Endothelial cell of umbilical vein (primary cell): ENCODE measurements around the gene FPR1. TPM values are rescaled to one million over a fixed set of nuclear protein-coding genes. Genes with fewer than 3 reads are reported as not detected.

Experiments used
- BruUV-seq: library from RNA; stranded (reverse); fragments of 400-500 nt; replicated peaks from 2 replicates; lab custom pipeline; 2021; lab: Mats Ljungman, UMichigan
- CTCF ChIA-PET: fragments of 300-600, 350-600 bp; sonication (Branson Sonifier 250); formaldehyde crosslinking; loops from one replicate; lab custom pipeline; 2021; ENCODE audit warnings: antibody characterized with exemption, inconsistent platforms; lab: Charles Lee
- POLR2A ChIA-PET: fragments of 300-600, 350-600 bp; sonication (Branson Sonifier 250); formaldehyde crosslinking; loops from one replicate; lab custom pipeline; 2021; ENCODE audit warnings: antibody characterized with exemption, inconsistent platforms; lab: Charles Lee
- DNase-seq: peaks from one replicate; pipeline ENCODE4 v3.0.0-alpha.2; 2011; ENCODE audit warnings: low read depth, low spot score
- FAIRE-seq: peaks from 2 replicates; lab custom pipeline; 2011; peaks lifted over from hg19 to GRCh38; lab: Jason Lieb, UNC
- H2AFZ ChIP-seq: 2 replicates; pipeline ENCODE4 v1.6.0; 2012; ENCODE audit warnings: low read depth, low read length, control low read depth, inconsistent platforms
- H3K27ac ChIP-seq: 2 replicates; pipeline ENCODE4 v1.5.1; 2011; ENCODE audit warnings: low read depth, mild to moderate bottlenecking, control low read depth, low read length, moderate library complexity; ENCODE audit not compliant: insufficient read depth
- H3K27me3 ChIP-seq, 2 experiments: 2 replicates each; pipeline versions ENCODE4 v1.6.0 to v1.6.1; 2011; ENCODE audit warnings: low read length in 2 of 2, mixed read lengths in 1 of 2; ENCODE audit not compliant: control insufficient read depth in 2 of 2, insufficient read depth in 2 of 2
- H3K36me3 ChIP-seq, 2 experiments: 2 replicates in 1 of 2; 3 replicates in 1 of 2; pipeline ENCODE4 v1.5.1; 2011; ENCODE audit warnings: low read length in 2 of 2, mild to moderate bottlenecking in 1 of 2, moderate library complexity in 1 of 2; ENCODE audit not compliant: control insufficient read depth in 2 of 2, insufficient read depth in 2 of 2; ENCODE audit errors: extremely low read depth in 1 of 2
- H3K4me1 ChIP-seq: 3 replicates; pipeline ENCODE4 v1.5.1; 2011; ENCODE audit warnings: mild to moderate bottlenecking, low read length; ENCODE audit not compliant: control insufficient read depth, insufficient read depth; ENCODE audit errors: extremely low read depth
- H3K4me2 ChIP-seq: 2 replicates; pipeline ENCODE4 v1.6.1; 2011; ENCODE audit warnings: low read length, control low read depth, mixed read lengths; ENCODE audit not compliant: insufficient read depth
- H3K4me3 ChIP-seq, 3 experiments: fragments of 200-600 bp in 1 of 3; sonication (generic), shearing (Covaris generic) in 1 of 3; replicated peaks in 1 of 3; 2 replicates each; pipeline ENCODE4 v1.5.1; 2011 to 2016; ENCODE audit warnings: control low read depth in 3 of 3, low read length in 3 of 3, mild to moderate bottlenecking in 2 of 3, inconsistent platforms in 1 of 3, low read depth in 1 of 3, moderate library complexity in 1 of 3; ENCODE audit not compliant: insufficient read depth in 1 of 3
- H3K79me2 ChIP-seq: 2 replicates; pipeline ENCODE4 v1.6.0; 2012; ENCODE audit warnings: low read length, inconsistent platforms; ENCODE audit not compliant: control insufficient read depth, insufficient read depth
- H3K9ac ChIP-seq: replicated peaks from 2 replicates; pipeline ENCODE3; 2011; ENCODE audit warnings: low read length, control low read depth; ENCODE audit not compliant: insufficient read depth; ENCODE audit errors: extremely low read depth
- H3K9me1 ChIP-seq: replicated peaks from 3 replicates; pipeline ENCODE4 v1.6.0; 2011; ENCODE audit warnings: mild to moderate bottlenecking, low read length; ENCODE audit not compliant: control insufficient read depth, insufficient read depth; ENCODE audit errors: extremely low read depth
- H3K9me3 ChIP-seq: replicated peaks from 2 replicates; pipeline ENCODE4 v1.5.1; 2012; ENCODE audit warnings: low read length, inconsistent platforms; ENCODE audit not compliant: control insufficient read depth, insufficient read depth
- H4K20me1 ChIP-seq: replicated peaks from 2 replicates; pipeline ENCODE3; 2011; ENCODE audit warnings: mild to moderate bottlenecking, low read length; ENCODE audit not compliant: control insufficient read depth, insufficient read depth; ENCODE audit errors: extremely low read depth
- EZH2 ChIP-seq: IDR thresholded peaks from 2 replicates; pipeline ENCODE4 v1.6.1; 2012; ENCODE audit warnings: borderline replicate concordance, low read depth, mild to moderate bottlenecking, moderate library complexity, low read length, inconsistent platforms; ENCODE audit not compliant: severe bottlenecking
- FOS ChIP-seq: IDR thresholded peaks from 2 replicates; pipeline ENCODE4 v1.6.1; 2011; ENCODE audit warnings: mild to moderate bottlenecking, low read length, moderate library complexity, borderline replicate concordance; ENCODE audit not compliant: insufficient read depth
- GATA2 ChIP-seq: IDR thresholded peaks from 2 replicates; pipeline ENCODE4 v1.7.0; 2011; ENCODE audit warnings: low read depth, mild to moderate bottlenecking, moderate library complexity, mixed read lengths, low read length; ENCODE audit not compliant: insufficient read length, insufficient read depth
- JUN ChIP-seq: IDR thresholded peaks from 2 replicates; pipeline ENCODE4 v1.6.1; 2011; ENCODE audit warnings: borderline replicate concordance, low read depth; ENCODE audit not compliant: insufficient read length, insufficient read depth
- MYC ChIP-seq: IDR thresholded peaks from one replicate; pipeline ENCODE4 v1.6.1; 2011; ENCODE audit warnings: mild to moderate bottlenecking, low read depth, low read length
- POLR2A ChIP-seq: IDR thresholded peaks from 2 replicates; pipeline ENCODE4 v1.6.1; 2012; ENCODE audit warnings: low read depth, mild to moderate bottlenecking, control low read depth, low read length
- POLR2AphosphoS5 ChIP-seq: IDR thresholded peaks from 2 replicates; pipeline ENCODE4 v1.6.1; 2012; ENCODE audit warnings: low read depth, mild to moderate bottlenecking, control low read depth, low read length, moderate library complexity; ENCODE audit not compliant: insufficient read depth
- dilution Hi-C: fragments of 300-500 bp; cut with MboI; formaldehyde crosslinking; loops from one replicate; pipeline ENCODE4 v1.15.0; 2019; ENCODE audit warnings: low sequenced_read_pairs; ENCODE audit not compliant: extremely low pct_ligation_motif_present
- intact Hi-C: fragments of 100-400 bp; cut with micrococcal nuclease; formaldehyde crosslinking; loops from one replicate; pipeline ENCODE4 v1.10.0; 2022
- polyA plus RNA-seq, 4 experiments: library from polyadenylated mRNA; depleted of rRNA in 3 of 4; stranded (reverse) in 3 of 4; unstranded in 1 of 4; fragments of >200 nt; gene quantifications; 2 replicates each; pipeline versions ENCODE4 v1.2.1 to v1.2.3, GENCODE V29; 2011 to 2012; ENCODE audit warnings: missing spikeins in 1 of 4
- total RNA-seq: library from RNA; stranded (reverse); gene quantifications from 2 replicates; pipeline ENCODE4 v1.2.3, GENCODE V29; 2021
- TF ChIP-seq, protein P1 (sequence below): IDR thresholded peaks from 2 replicates; pipeline ENCODE4 v1.6.1; 2011; ENCODE audit not compliant: insufficient read depth, insufficient read length
- TF ChIP-seq, protein P2 (sequence below), 2 donors: IDR thresholded peaks; 1 replicate in 1 of 2; 2 replicates in 1 of 2; pipeline ENCODE4 v1.5.1; 2011; ENCODE audit warnings: low read length in 2 of 2, mild to moderate bottlenecking in 2 of 2, moderate library complexity in 2 of 2, control low read depth in 1 of 2, inconsistent platforms in 1 of 2, low read depth in 1 of 2; ENCODE audit not compliant: insufficient read depth in 1 of 2; ENCODE audit errors: extremely low read depth in 1 of 2

Gene FPR1
- total and polyA plus RNA-seq, 2 donors (not counting 3 experiments of a cell fraction or from before 2014, with no cell fraction given) = not detected

DNA sequence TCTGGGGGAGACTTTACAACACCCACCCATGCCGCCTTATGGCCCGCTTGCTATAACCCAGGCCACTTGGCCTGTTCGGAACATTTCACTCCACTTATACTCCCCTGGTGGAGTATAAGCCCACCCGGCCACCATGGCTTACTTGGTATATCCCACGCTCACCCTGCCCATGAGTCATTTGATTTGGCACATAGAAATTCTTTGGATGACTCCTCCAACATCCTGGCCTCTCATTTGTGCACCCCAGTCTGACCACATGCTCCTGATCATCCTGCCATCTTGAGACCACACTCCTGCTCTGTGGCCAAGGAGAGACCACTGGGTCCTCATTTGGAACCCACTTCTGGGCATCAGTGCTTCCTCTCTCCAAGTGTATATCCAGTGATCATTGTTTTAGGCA lies 53.4 kb downstream of the FPR1 start:
- dilution Hi-C loops (no loop called here), intact Hi-C loops (no loop called here)
- no peak overlapping the region for H3K9ac ChIP-seq
- H3K4me1 ChIP-seq = no peaks in the 10 kb centered on the region
- ChIA-PET POLR2A (no interaction called here), CTCF (no interaction called here)
- peaks cover 22 to 48% of the 10 kb centered on the region in 2 experiments for H3K36me3 ChIP-seq
- no peak overlapping the region for H3K4me2 ChIP-seq
- H3K9me3 ChIP-seq = no peaks in the 10 kb centered on the region
- no peak overlapping the region for H2AFZ ChIP-seq
- no peak for DNase-seq
- H3K79me2 ChIP-seq = peaks cover 36% of the 10 kb centered on the region
- no peaks in the 10 kb centered on the region for H3K9me1 ChIP-seq
- BruUV-seq = no TSS peak
- H4K20me1 ChIP-seq = peaks cover 4% of the 10 kb centered on the region
- FAIRE-seq = no peak
- no peak overlapping the region for H3K27ac ChIP-seq
- H3K4me3 ChIP-seq = no peak overlapping the region
- no peaks in the 10 kb centered on the region for H3K27me3 ChIP-seq
- TF ChIP-seq POLR2A (no peak), FOS (no peak), MYC (no peak), GATA2 (no peak), EZH2 (no peak), POLR2AphosphoS5 (no peak), JUN (no peak)
- TF ChIP-seq, protein P1, sequence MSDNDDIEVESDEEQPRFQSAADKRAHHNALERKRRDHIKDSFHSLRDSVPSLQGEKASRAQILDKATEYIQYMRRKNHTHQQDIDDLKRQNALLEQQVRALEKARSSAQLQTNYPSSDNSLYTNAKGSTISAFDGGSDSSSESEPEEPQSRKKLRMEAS = no peak
- TF ChIP-seq, protein P2, sequence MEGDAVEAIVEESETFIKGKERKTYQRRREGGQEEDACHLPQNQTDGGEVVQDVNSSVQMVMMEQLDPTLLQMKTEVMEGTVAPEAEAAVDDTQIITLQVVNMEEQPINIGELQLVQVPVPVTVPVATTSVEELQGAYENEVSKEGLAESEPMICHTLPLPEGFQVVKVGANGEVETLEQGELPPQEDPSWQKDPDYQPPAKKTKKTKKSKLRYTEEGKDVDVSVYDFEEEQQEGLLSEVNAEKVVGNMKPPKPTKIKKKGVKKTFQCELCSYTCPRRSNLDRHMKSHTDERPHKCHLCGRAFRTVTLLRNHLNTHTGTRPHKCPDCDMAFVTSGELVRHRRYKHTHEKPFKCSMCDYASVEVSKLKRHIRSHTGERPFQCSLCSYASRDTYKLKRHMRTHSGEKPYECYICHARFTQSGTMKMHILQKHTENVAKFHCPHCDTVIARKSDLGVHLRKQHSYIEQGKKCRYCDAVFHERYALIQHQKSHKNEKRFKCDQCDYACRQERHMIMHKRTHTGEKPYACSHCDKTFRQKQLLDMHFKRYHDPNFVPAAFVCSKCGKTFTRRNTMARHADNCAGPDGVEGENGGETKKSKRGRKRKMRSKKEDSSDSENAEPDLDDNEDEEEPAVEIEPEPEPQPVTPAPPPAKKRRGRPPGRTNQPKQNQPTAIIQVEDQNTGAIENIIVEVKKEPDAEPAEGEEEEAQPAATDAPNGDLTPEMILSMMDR (IDR thresholded peaks at IDR 0.05; ENCODE audit: extremely low read depth in 1 of 2, insufficient read depth in 1 of 2, low read depth in 1 of 2, low read length in 2 of 2) = no peak
